Ovary (tissue), 9 donors: ENCODE data around the gene OPN1MW3. TPM values are rescaled to one million over a fixed set of nuclear protein-coding genes. Genes with fewer than 3 reads are reported as not detected.

Source experiments
- DNase-seq, 5 donors: peaks; one replicate each; pipeline ENCODE4 v3.0.0-alpha.2; 2019 to 2020
- H3K27ac ChIP-seq, 2 donors: fragments of 200-600 bp; one replicate each; pipeline versions ENCODE4 v1.5.1 to v1.8.0; 2019 to 2022
- H3K27me3 ChIP-seq: fragments of 200-600 bp; one replicate; pipeline ENCODE4 v1.8.0; 2022
- H3K36me3 ChIP-seq: fragments of 200-600 bp; sonication (generic); one replicate; pipeline ENCODE4 v1.5.1; 2019
- H3K4me1 ChIP-seq: one replicate; pipeline ENCODE4 v1.8.1; 2013; ENCODE audit warnings: mild to moderate bottlenecking, moderate library complexity; ENCODE audit not compliant: insufficient read depth
- H3K4me3 ChIP-seq: fragments of 200-600 bp; sonication (generic); one replicate; pipeline ENCODE4 v1.5.1; 2017
- H3K9me3 ChIP-seq, 2 donors: fragments of 200-600 bp in 1 of 2; sonication (generic) in 1 of 2; one replicate each; pipeline versions ENCODE4 v1.5.1 to v1.8.1; 2013 to 2019; ENCODE audit warnings: mild to moderate bottlenecking in 1 of 2, moderate library complexity in 1 of 2
- CTCF ChIP-seq, 3 donors: fragments of 450-650 bp in 2 of 3; fragments of 200-600 bp in 1 of 3; IDR thresholded peaks; one replicate each; pipeline versions ENCODE4 v1.5.1 to v1.8.0; 2016 to 2022; ENCODE audit warnings: antibody characterized with exemption in 3 of 3, mild to moderate bottlenecking in 1 of 3
- EP300 ChIP-seq: sonication (generic); formaldehyde crosslinking; IDR thresholded peaks from one replicate; pipeline ENCODE4 v1.6.1; 2017; ENCODE audit warnings: antibody characterized with exemption
- POLR2A ChIP-seq: fragments of 450-650 bp; IDR thresholded peaks from one replicate; pipeline ENCODE4 v1.6.1; 2017; ENCODE audit warnings: antibody characterized with exemption, mild to moderate bottlenecking, moderate library complexity
- WGBS, 3 donors: extraction: QIAGEN DNeasy Blood & Tissue Kit in 1 of 3; methylation state at CpG; one replicate each; pipeline versions ENCODE4 v1.1.5 to v1.1.7; 2013 to 2017; 5-methylcytosine and 5-hydroxymethylcytosine counted together
- intact Hi-C, 4 donors: fragments of 100-400 bp; cut with DNase I; formaldehyde crosslinking; loops; one replicate each; pipeline versions ENCODE4 v1.11.0 to v1.15.1; 2022 to 2023
- polyA plus RNA-seq, 2 donors: library from polyadenylated mRNA; stranded (reverse); fragments of 200-250 nt in 1 of 2; fragments of 350-450 nt in 1 of 2; fragmentation: Illumina TruSeq in 1 of 2; extraction: RNeasy Lipid Tissue Mini Kit (QIAGEN cat#74804) in 1 of 2; gene quantifications; one replicate each; pipeline ENCODE4 v1.2.3, GENCODE V29; 2013 to 2014
- total RNA-seq, 7 donors: library from RNA; depleted of rRNA in 2 of 7; stranded (reverse); fragments of >200 nt in 2 of 7; fragmentation: NEBNext Ultra II Directional in 3 of 7; extraction: Animal tissue kit (Norgen Biotek cat#: 25700) in 3 of 7; gene quantifications; one replicate each; pipeline versions ENCODE4 v1.1.0 to v1.2.4, GENCODE V29; 2016 to 2023
- donor health status: DM: no; HTN: no; CAD: no; lungs with moderate emphysema.
- donor health status: DM: no; HTN: no; CAD: no.
- donor health status: Bipolar disorder and iron deficiency.
- donor health status: DM: yes; HTN: yes; CAD: no.
- donor health status: DM: no; HTN: no; CAD: no.
- donor health status: DM: yes; HTN: yes; CAD: no.

OPN1MW3 gene
- total and polyA plus RNA-seq, 9 donors, result not detected

DNA sequence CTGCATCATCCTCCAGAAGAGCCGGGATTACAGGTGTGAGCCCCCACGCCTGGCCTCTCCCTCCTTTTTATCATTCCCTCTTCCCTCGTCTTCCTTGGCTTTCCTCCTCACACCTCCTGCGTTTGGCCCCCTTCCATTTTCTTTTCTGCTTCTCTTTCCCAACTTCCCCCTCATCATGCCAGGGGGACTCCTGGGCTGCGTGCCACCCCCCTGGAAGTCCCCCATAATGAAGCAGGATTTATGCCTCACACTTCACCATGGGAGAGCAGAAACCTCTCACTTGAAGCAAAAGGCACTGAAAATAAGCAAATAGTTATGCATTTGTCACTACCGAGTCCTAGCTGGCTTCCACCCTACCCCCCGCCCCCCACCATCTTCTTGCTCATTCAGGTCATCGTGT, 46.1 kb downstream of the OPN1MW3 start:
- Histone ChIP-seq H3K36me3 (no peaks in the 10 kb centered on the region), H3K27me3 (no peaks in the 10 kb centered on the region), H3K9me3 (no peaks in the 10 kb centered on the region), H3K4me1 (no peaks in the 10 kb centered on the region), H3K4me3 (no peak overlapping the region), H3K27ac (no peak overlapping the region)
- DNase-seq, result no peak
- TF ChIP-seq POLR2A (no peak), EP300 (no peak), CTCF (IDR thresholded peaks at IDR 0.05) (no peak)
- 51 to 60% (median 57%) methylated on average over 8 of the region's 8 CpGs for WGBS, 3 donors
- intact Hi-C loops, result no loop called here

DNA sequence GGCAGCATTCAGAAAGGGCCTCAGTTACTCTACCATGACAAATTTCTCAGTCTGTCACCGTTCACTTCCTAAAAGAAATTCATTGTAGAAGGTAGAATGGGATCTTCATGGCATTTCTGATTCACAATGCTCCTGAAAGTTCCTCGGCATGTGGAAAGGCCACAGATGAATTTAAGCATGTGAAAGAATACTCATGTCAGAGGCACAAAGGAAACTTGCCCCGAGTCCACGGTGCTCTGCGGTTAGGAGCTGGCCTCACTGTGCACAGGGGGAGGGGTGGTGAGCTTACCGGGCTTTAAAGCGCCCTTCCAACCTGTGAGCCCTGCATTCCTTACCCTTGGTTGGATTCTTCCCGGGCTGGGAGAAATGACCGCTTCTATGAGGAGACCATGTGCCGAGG, 47.5 kb downstream of the OPN1MW3 start:
- H3K27me3 ChIP-seq, result no peaks in the 10 kb centered on the region
- H3K27ac ChIP-seq, result no peak overlapping the region
- H3K9me3 ChIP-seq, result no peaks in the 10 kb centered on the region
- H3K36me3 ChIP-seq, result no peaks in the 10 kb centered on the region
- H3K4me1 ChIP-seq, result no peaks in the 10 kb centered on the region
- no peak overlapping the region for H3K4me3 ChIP-seq
- no peak for DNase-seq
- 81 to 88% (median 83%) methylated on average over 10 of the region's 10 CpGs for WGBS, 3 donors
- intact Hi-C loops, result no loop called here
- no peak for TF ChIP-seq EP300
- no peak for TF ChIP-seq POLR2A
- TF ChIP-seq CTCF (IDR thresholded peaks at IDR 0.05), result no peak

- no peak overlapping the region for H3K27ac ChIP-seq
- no peak for DNase-seq
- no peak for TF ChIP-seq CTCF (IDR thresholded peaks at IDR 0.05)
- no peak for TF ChIP-seq EP300
- TF ChIP-seq POLR2A, result no peak
- H3K36me3 ChIP-seq, result no peaks in the 10 kb centered on the region
- 79 to 86% (median 79%) methylated on average over 11 of the region's 11 CpGs for WGBS, 3 donors
- no peaks in the 10 kb centered on the region for H3K4me1 ChIP-seq
- H3K27me3 ChIP-seq, result no peaks in the 10 kb centered on the region
- intact Hi-C loops, result no loop called here
- H3K9me3 ChIP-seq, result no peaks in the 10 kb centered on the region
- no peak overlapping the region for H3K4me3 ChIP-seq
Measured at GRCh38 chrX:154305541-154306205, 48.3 kb downstream of the OPN1MW3 start.

DNA sequence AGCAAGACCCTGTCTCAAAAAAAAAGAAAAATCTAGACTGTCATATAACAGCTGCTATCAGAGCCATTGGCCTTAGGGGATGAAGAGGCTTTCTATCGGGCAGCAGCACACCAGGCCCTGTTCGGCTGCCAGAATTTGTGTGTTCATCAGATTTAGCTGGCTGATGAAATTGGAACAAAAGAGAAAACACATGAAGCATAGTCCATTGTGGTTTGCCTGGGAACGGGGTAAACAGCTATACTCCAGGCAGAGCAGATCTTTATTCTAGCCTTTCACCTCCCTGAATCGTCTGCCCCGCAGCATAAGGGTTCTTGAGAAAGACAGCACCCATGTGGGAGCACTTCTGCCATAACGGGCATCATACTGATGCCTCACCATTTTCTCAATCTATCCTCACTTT, 49.8 kb downstream of the OPN1MW3 start:
- DNase-seq, result no peak
- intact Hi-C loops, result no loop called here
- Histone ChIP-seq H3K4me3 (no peak overlapping the region), H3K27ac (no peak overlapping the region), H3K27me3 (no peaks in the 10 kb centered on the region), H3K9me3 (no peaks in the 10 kb centered on the region), H3K36me3 (no peaks in the 10 kb centered on the region), H3K4me1 (no peaks in the 10 kb centered on the region)
- TF ChIP-seq CTCF (IDR thresholded peaks at IDR 0.05) (no peak), POLR2A (no peak), EP300 (no peak)
- 79 to 82% (median 80%) methylated on average over 6 of the region's 6 CpGs for WGBS, 3 donors
